ENCODE measurements around the gene NUDCD3.

The NUDCD3 gene

DNA sequence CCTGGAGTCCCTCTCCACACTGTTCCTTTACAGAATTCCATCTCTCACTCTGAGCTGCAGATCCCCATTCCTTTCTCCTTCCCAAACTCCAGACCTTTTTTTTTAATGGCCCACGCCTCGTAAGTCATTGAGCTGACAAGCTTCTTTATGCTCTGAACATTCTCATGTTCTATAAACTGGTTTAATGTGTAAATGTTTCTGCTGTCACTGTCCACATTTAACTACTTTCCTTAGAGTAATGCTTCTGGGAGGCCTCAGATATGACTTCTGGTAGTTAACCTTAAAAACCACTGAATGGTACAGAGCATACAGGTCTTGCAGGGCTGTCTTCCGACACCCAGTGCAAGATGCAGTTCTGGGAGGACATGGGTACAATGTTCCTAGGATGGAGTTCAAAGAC is 94.0 kb downstream of the NUDCD3 start:
- H3F3A ChIP-seq (ENCODE audit: low read depth): no peaks in the 10 kb centered on the region
- peaks cover 43% of the 10 kb centered on the region; the same call in 1 of the 2 replicates for H3K36me3 ChIP-seq (ENCODE audit: insufficient read depth, low read length)
- H2AFZ ChIP-seq (ENCODE audit: low read length): no peak overlapping the region
- H3K9me2 ChIP-seq (replicated peaks; ENCODE audit: low read depth, low read length): no peaks in the 10 kb centered on the region
- H3K27me3 ChIP-seq (ENCODE audit: insufficient read depth, low read length, poor library complexity, severe bottlenecking): no peaks in the 10 kb centered on the region
- H4K20me1 ChIP-seq (ENCODE audit: insufficient read depth, low read length, poor library complexity, severe bottlenecking): no peaks in the 10 kb centered on the region
- no peak overlapping the region for H3K9ac ChIP-seq (ENCODE audit: low read depth, low read length, poor library complexity, severe bottlenecking)
- no peak overlapping the region for H3K4me3 ChIP-seq (ENCODE audit: low read length, poor library complexity, severe bottlenecking)
- no peaks in the 10 kb centered on the region for H3K9me3 ChIP-seq (ENCODE audit: insufficient read depth, low read depth, low read length)
- H3K4me1 ChIP-seq (ENCODE audit: insufficient read depth, low read length, poor library complexity, severe bottlenecking): no peaks in the 10 kb centered on the region
- no peaks in the 10 kb centered on the region for H3K79me2 ChIP-seq (ENCODE audit: insufficient read depth, low read length)
- H3K4me2 ChIP-seq (ENCODE audit: low read depth, low read length, poor library complexity, severe bottlenecking): no peak overlapping the region
- TF ChIP-seq, protein P1, sequence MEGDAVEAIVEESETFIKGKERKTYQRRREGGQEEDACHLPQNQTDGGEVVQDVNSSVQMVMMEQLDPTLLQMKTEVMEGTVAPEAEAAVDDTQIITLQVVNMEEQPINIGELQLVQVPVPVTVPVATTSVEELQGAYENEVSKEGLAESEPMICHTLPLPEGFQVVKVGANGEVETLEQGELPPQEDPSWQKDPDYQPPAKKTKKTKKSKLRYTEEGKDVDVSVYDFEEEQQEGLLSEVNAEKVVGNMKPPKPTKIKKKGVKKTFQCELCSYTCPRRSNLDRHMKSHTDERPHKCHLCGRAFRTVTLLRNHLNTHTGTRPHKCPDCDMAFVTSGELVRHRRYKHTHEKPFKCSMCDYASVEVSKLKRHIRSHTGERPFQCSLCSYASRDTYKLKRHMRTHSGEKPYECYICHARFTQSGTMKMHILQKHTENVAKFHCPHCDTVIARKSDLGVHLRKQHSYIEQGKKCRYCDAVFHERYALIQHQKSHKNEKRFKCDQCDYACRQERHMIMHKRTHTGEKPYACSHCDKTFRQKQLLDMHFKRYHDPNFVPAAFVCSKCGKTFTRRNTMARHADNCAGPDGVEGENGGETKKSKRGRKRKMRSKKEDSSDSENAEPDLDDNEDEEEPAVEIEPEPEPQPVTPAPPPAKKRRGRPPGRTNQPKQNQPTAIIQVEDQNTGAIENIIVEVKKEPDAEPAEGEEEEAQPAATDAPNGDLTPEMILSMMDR (conservative IDR thresholded peaks at IDR 0.05; ENCODE audit: low read length): no peak
- no peak for TF ChIP-seq EZH2phosphoT487 (IDR thresholded peaks at IDR 0.05; ENCODE audit: borderline replicate concordance)

DNA sequence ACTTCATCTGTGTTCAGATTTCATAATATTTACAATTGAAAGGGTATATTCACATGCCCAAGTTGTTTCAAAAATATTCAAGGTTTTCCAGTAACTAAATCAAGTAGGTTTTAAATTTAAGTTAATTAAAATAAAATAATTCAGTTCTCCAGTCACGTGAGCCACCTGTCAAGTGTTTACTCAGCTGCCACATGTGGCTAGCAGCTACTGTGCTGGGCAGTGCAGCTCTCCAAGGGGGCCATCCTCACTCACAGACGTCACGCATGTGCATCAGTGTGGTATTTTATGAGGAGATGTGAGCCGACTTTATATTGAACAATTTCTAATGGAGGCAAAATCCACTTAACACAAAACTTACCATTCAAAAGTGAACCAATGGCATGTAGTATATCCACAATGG is 95.4 kb downstream of the NUDCD3 start:
- no peaks in the 10 kb centered on the region for H4K20me1 ChIP-seq (ENCODE audit: insufficient read depth, low read length, poor library complexity, severe bottlenecking)
- no peak overlapping the region for H2AFZ ChIP-seq (ENCODE audit: low read length)
- no peak overlapping the region for H3K4me2 ChIP-seq (ENCODE audit: low read depth, low read length, poor library complexity, severe bottlenecking)
- TF ChIP-seq, protein P1 (conservative IDR thresholded peaks at IDR 0.05; ENCODE audit: low read length): no peak
- TF ChIP-seq EZH2phosphoT487 (IDR thresholded peaks at IDR 0.05; ENCODE audit: borderline replicate concordance): no peak
- H3K79me2 ChIP-seq (ENCODE audit: insufficient read depth, low read length): no peaks in the 10 kb centered on the region
- H3K9me3 ChIP-seq (ENCODE audit: insufficient read depth, low read depth, low read length): no peaks in the 10 kb centered on the region
- H3K27me3 ChIP-seq (ENCODE audit: insufficient read depth, low read length, poor library complexity, severe bottlenecking): no peaks in the 10 kb centered on the region
- no peaks in the 10 kb centered on the region for H3K9me2 ChIP-seq (replicated peaks; ENCODE audit: low read depth, low read length)
- H3K4me3 ChIP-seq (ENCODE audit: low read length, poor library complexity, severe bottlenecking): no peak overlapping the region
- no peaks in the 10 kb centered on the region for H3K4me1 ChIP-seq (ENCODE audit: insufficient read depth, low read length, poor library complexity, severe bottlenecking)
- H3F3A ChIP-seq (ENCODE audit: low read depth): no peaks in the 10 kb centered on the region
- peaks cover 53% of the 10 kb centered on the region; the same call in 1 of the 2 replicates for H3K36me3 ChIP-seq (ENCODE audit: insufficient read depth, low read length)
- no peak overlapping the region for H3K9ac ChIP-seq (ENCODE audit: low read depth, low read length, poor library complexity, severe bottlenecking)

DNA sequence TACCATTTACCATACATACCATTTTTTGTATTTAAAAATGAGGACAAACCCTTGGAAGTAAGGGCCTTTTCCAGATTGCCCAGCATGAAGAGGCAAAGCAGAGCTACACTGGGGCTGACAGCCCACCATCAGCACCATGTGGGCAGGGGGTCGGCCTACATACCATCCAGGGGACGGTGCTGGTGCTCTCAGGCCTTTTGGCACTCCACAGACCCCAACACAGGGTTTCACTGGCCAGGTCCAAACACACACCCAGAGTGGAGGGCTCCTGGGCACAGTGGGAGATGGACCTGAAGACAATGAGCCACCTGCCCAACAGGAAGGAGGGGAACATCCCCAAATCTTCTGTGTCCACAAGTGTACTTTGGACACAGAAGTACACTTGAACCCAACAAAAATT is 95.8 kb downstream of the NUDCD3 start:
- no peak for TF ChIP-seq EZH2phosphoT487 (IDR thresholded peaks at IDR 0.05; ENCODE audit: borderline replicate concordance)
- TF ChIP-seq, protein P1 (conservative IDR thresholded peaks at IDR 0.05; ENCODE audit: low read length): no peak
- no peaks in the 10 kb centered on the region for H3K79me2 ChIP-seq (ENCODE audit: insufficient read depth, low read length)
- no peaks in the 10 kb centered on the region for H3K4me1 ChIP-seq (ENCODE audit: insufficient read depth, low read length, poor library complexity, severe bottlenecking)
- no peak overlapping the region for H3K9ac ChIP-seq (ENCODE audit: low read depth, low read length, poor library complexity, severe bottlenecking)
- H3K27me3 ChIP-seq (ENCODE audit: insufficient read depth, low read length, poor library complexity, severe bottlenecking): no peaks in the 10 kb centered on the region
- H3K9me2 ChIP-seq (replicated peaks; ENCODE audit: low read depth, low read length): no peaks in the 10 kb centered on the region
- no peak overlapping the region for H3K4me2 ChIP-seq (ENCODE audit: low read depth, low read length, poor library complexity, severe bottlenecking)
- peaks cover 53% of the 10 kb centered on the region; the same call in 1 of the 2 replicates for H3K36me3 ChIP-seq (ENCODE audit: insufficient read depth, low read length)
- H3F3A ChIP-seq (ENCODE audit: low read depth): no peaks in the 10 kb centered on the region
- H2AFZ ChIP-seq (ENCODE audit: low read length): no peak overlapping the region
- H4K20me1 ChIP-seq (ENCODE audit: insufficient read depth, low read length, poor library complexity, severe bottlenecking): no peaks in the 10 kb centered on the region
- no peak overlapping the region for H3K4me3 ChIP-seq (ENCODE audit: low read length, poor library complexity, severe bottlenecking)
- H3K9me3 ChIP-seq (ENCODE audit: insufficient read depth, low read depth, low read length): no peaks in the 10 kb centered on the region
